HCT116 (cell line): ENCODE measurements around the gene BMP4.

Experiments used
- CBX3 ChIP-seq: IDR thresholded peaks from 2 replicates; pipeline ENCODE4 v1.6.1; 2012; ENCODE audit warnings: low read depth
- CEBPB ChIP-seq: IDR thresholded peaks from 2 replicates; pipeline ENCODE4 v1.6.1; 2012; ENCODE audit warnings: low read depth
- EGR1 ChIP-seq: IDR thresholded peaks from 2 replicates; pipeline ENCODE4 v1.6.1; 2012; ENCODE audit warnings: low read depth
- ELF1 ChIP-seq: IDR thresholded peaks from 2 replicates; pipeline ENCODE4 v1.6.1; 2012; ENCODE audit warnings: low read depth, borderline replicate concordance
- JUND ChIP-seq: IDR thresholded peaks from 2 replicates; pipeline ENCODE4 v1.6.1; 2012
- POLR2A ChIP-seq: IDR thresholded peaks from 2 replicates; pipeline ENCODE4 v1.7.0; 2011; ENCODE audit warnings: borderline replicate concordance; ENCODE audit not compliant: insufficient read depth, insufficient read length; ENCODE audit errors: extremely low read depth
- TF ChIP-seq, protein P1 (sequence below): IDR thresholded peaks from 2 replicates; pipeline ENCODE4 v1.6.1; 2012

DNA sequence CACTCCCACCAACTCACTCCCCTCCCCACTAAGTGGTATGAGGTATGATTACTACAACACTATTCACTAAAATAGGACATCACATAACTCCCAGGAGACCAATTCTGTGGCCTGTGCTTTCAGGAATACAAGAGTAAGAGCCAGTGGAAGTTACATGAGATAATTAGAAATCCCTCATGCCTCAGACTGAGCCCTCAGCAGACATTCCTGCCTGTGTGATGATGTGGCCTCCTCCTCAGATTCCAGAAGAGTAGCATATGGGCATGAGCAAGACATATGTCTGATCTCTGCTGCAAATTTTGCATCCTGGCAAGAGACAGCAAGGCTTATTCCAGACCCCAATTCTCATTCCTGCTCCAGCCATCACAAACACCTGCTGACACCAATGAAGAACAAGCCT, 46.0 kb upstream of the BMP4 start:
- no peak for TF ChIP-seq CEBPB
- no peak for TF ChIP-seq JUND
- TF ChIP-seq EGR1 = no peak
- no peak for TF ChIP-seq CBX3
- TF ChIP-seq, protein P1, sequence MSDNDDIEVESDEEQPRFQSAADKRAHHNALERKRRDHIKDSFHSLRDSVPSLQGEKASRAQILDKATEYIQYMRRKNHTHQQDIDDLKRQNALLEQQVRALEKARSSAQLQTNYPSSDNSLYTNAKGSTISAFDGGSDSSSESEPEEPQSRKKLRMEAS = no peak
- TF ChIP-seq POLR2A = no peak
- TF ChIP-seq ELF1 = no peak
